GM23338 (cell line): ENCODE measurements around the gene SUN2. TPM values are rescaled to one million over a fixed set of nuclear protein-coding genes. Genes with fewer than 3 reads are reported as not detected.

ENCODE experiments used
- ATAC-seq: fragments of 200-7000 bp; cut with Tn5 transposase; 3 replicates; pipeline ENCODE4 v1.9.1; 2020
- DNase-seq: peaks from one replicate; pipeline ENCODE4 v3.0.0-alpha.2; 2015; ENCODE audit warnings: low spot score
- H2AFZ ChIP-seq: fragments of 200-600 bp; sonication (generic); 2 replicates; pipeline ENCODE4 v1.8.0; 2016; ENCODE audit warnings: antibody characterized with exemption, mild to moderate bottlenecking, moderate library complexity
- H3F3A ChIP-seq: fragments of 200-600 bp; sonication (generic); replicated peaks from 2 replicates; pipeline ENCODE4 v1.8.0; 2017; ENCODE audit warnings: antibody characterized with exemption, mixed run types, low read depth
- H3K27ac ChIP-seq: fragments of 200-600 bp; sonication (generic); 2 replicates; pipeline ENCODE4 v1.6.1; 2016; ENCODE audit warnings: low read depth
- H3K27me3 ChIP-seq: fragments of 200-600 bp; sonication (generic); 2 replicates; pipeline ENCODE4 v1.8.0; 2016; ENCODE audit warnings: mild to moderate bottlenecking, mixed run types, moderate library complexity; ENCODE audit not compliant: insufficient read depth
- H3K36me3 ChIP-seq: fragments of 200-600 bp; sonication (generic); 2 replicates; pipeline ENCODE4 v1.8.0; 2016; ENCODE audit warnings: mild to moderate bottlenecking; ENCODE audit not compliant: insufficient read depth
- H3K4me1 ChIP-seq: fragments of 200-600 bp; sonication (generic); 2 replicates; pipeline ENCODE4 v1.8.0; 2016; ENCODE audit warnings: mild to moderate bottlenecking, moderate library complexity; ENCODE audit not compliant: insufficient read depth
- H3K4me2 ChIP-seq: fragments of 200-600 bp; sonication (generic); 2 replicates; pipeline ENCODE4 v1.7.1; 2017; ENCODE audit warnings: mixed run types
- H3K4me3 ChIP-seq: fragments of 200-600 bp; sonication (generic); 2 replicates; pipeline ENCODE4 v1.6.1; 2016; ENCODE audit warnings: mixed run types
- H3K79me2 ChIP-seq: fragments of 200-600 bp; sonication (generic); replicated peaks from 2 replicates; pipeline ENCODE4 v1.8.0; 2017; ENCODE audit warnings: mild to moderate bottlenecking; ENCODE audit not compliant: insufficient read depth
- H3K9me2 ChIP-seq: fragments of 200-600 bp; sonication (generic); 2 replicates; pipeline ENCODE4 v1.8.0; 2017; ENCODE audit not compliant: insufficient read depth
- H4K20me1 ChIP-seq: fragments of 200-600 bp; sonication (generic); replicated peaks from 2 replicates; pipeline ENCODE4 v1.8.0; 2017; ENCODE audit warnings: mild to moderate bottlenecking; ENCODE audit not compliant: insufficient read depth
- H3K27ac Mint-ChIP-seq: 2 replicates; pipeline ENCODE4 v1.8.0; 2020; ENCODE audit warnings: inconsistent platforms, mild to moderate bottlenecking, moderate library complexity, mixed read lengths
- H3K27me3 Mint-ChIP-seq: 3 replicates; pipeline ENCODE4 v1.8.0; 2022; ENCODE audit warnings: low read depth, mild to moderate bottlenecking, moderate library complexity, mixed read lengths, inconsistent platforms; ENCODE audit not compliant: insufficient read depth, poor library complexity
- H3K36me3 Mint-ChIP-seq: 3 replicates; pipeline ENCODE4 v1.8.0; 2021; ENCODE audit warnings: low read depth, mild to moderate bottlenecking, inconsistent platforms, moderate library complexity, mixed read lengths
- H3K4me1 Mint-ChIP-seq: 3 replicates; pipeline ENCODE4 v1.8.0; 2020; ENCODE audit warnings: mild to moderate bottlenecking, inconsistent platforms, mixed read lengths
- H3K4me3 Mint-ChIP-seq: 3 replicates; pipeline ENCODE4 v1.8.0; 2021; ENCODE audit warnings: moderate library complexity, mild to moderate bottlenecking, inconsistent platforms, mixed read lengths
- H3K9me3 Mint-ChIP-seq: 3 replicates; pipeline ENCODE4 v1.8.0; 2020; ENCODE audit warnings: moderate library complexity, mild to moderate bottlenecking, inconsistent platforms, mixed read lengths
- CREB1 ChIP-seq: fragments of 250-450 bp; sonication (Bioruptor Pico); IDR thresholded peaks from 2 replicates; pipeline ENCODE4 v1.5.0; 2020; ENCODE audit warnings: low read depth, mild to moderate bottlenecking, moderate library complexity
- EZH2 ChIP-seq: fragments of 200-600 bp; sonication (generic); IDR thresholded peaks from one replicate; pipeline ENCODE4 v1.8.0; 2017; ENCODE audit warnings: antibody characterized with exemption, mild to moderate bottlenecking, low read depth; ENCODE audit not compliant: unreplicated experiment
- NANOG ChIP-seq: IDR thresholded peaks from 2 replicates; pipeline ENCODE4 v1.6.1; 2016; ENCODE audit warnings: antibody characterized with exemption, borderline replicate concordance
- POLR2AphosphoS5 ChIP-seq: IDR thresholded peaks from 2 replicates; pipeline ENCODE4 v1.6.1; 2016; ENCODE audit warnings: antibody characterized with exemption, low read depth
- REST ChIP-seq: IDR thresholded peaks from one replicate; pipeline ENCODE4 v1.6.1; 2018; ENCODE audit warnings: antibody characterized with exemption; ENCODE audit not compliant: unreplicated experiment
- STAT1 ChIP-seq: IDR thresholded peaks from one replicate; pipeline ENCODE4 v1.6.1; 2016; ENCODE audit warnings: antibody characterized with exemption; ENCODE audit not compliant: unreplicated experiment
- ZNF114 ChIP-seq: fragments of 250-450 bp; sonication (Bioruptor Pico); IDR thresholded peaks from 2 replicates; pipeline ENCODE4 v1.5.0; 2020; ENCODE audit warnings: mild to moderate bottlenecking, moderate library complexity
- ZNF331 ChIP-seq: fragments of 250-450 bp; sonication (Bioruptor Pico); IDR thresholded peaks from 2 replicates; pipeline ENCODE4 v1.5.0; 2020; ENCODE audit warnings: low read depth, mild to moderate bottlenecking, moderate library complexity
- ZNF462 ChIP-seq: fragments of 250-450 bp; sonication (Bioruptor Pico); IDR thresholded peaks from 2 replicates; pipeline ENCODE4 v1.5.0; 2020; ENCODE audit warnings: mild to moderate bottlenecking, moderate library complexity
- polyA plus RNA-seq: library from polyadenylated mRNA; unstranded; fragments of >200 nt; fragmentation: Nextera tagmentation; extraction: Ambion mirVana; gene quantifications from 2 replicates; pipeline ENCODE4 v1.2.1, GENCODE V29; 2016
- total RNA-seq: library from RNA; depleted of rRNA; stranded (reverse); fragments of >200 nt; shearing (Covaris generic); gene quantifications from 2 replicates; pipeline ENCODE4 v1.2.3, GENCODE V29; 2014
- TF ChIP-seq, protein P1 (sequence below): IDR thresholded peaks from 2 replicates; pipeline ENCODE4 v1.6.1; 2016; ENCODE audit warnings: antibody characterized with exemption
- TF ChIP-seq, protein P2 (sequence below), 2 experiments: fragments of 200-600 bp in 1 of 2; sonication (generic) in 1 of 2; conservative IDR thresholded peaks; 2 replicates each; pipeline versions ENCODE4 v1.5.1 to v1.6.1; 2016 to 2017; ENCODE audit warnings: antibody characterized with exemption in 2 of 2, low read depth in 2 of 2, mild to moderate bottlenecking in 2 of 2, moderate library complexity in 1 of 2

The SUN2 gene
- total and polyA plus RNA-seq, 2 experiments from 2014 or later: 7.2 to 17.6 TPM

DNA sequence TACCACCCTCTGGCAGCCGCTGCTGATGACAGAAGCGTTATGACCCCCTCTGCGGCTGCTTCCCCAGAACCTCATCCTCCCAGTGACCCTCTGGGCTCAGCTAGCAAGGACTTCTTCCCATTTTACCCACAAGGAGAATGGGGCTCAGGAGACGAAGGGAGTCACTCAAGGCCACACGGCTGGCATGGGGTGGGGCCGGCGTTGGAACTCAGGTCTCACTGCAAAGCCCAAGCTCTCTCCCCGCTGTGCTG is 16.8 kb upstream of the SUN2 start (continued):
- TF ChIP-seq, protein P1, sequence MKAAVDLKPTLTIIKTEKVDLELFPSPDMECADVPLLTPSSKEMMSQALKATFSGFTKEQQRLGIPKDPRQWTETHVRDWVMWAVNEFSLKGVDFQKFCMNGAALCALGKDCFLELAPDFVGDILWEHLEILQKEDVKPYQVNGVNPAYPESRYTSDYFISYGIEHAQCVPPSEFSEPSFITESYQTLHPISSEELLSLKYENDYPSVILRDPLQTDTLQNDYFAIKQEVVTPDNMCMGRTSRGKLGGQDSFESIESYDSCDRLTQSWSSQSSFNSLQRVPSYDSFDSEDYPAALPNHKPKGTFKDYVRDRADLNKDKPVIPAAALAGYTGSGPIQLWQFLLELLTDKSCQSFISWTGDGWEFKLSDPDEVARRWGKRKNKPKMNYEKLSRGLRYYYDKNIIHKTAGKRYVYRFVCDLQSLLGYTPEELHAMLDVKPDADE: no peak
- TF ChIP-seq REST: no peak

GRCh38 chr22:38770257-38770949 is 14.6 kb upstream of the SUN2 start:
- Histone ChIP-seq H3K4me2 (no peak overlapping the region), H3F3A (no peaks in the 10 kb centered on the region), H2AFZ (no peak overlapping the region), H4K20me1 (no peaks in the 10 kb centered on the region), H3K27me3 (no peaks in the 10 kb centered on the region), H3K9me2 (no peaks in the 10 kb centered on the region), H3K4me3 (no peak overlapping the region), H3K36me3 (no peaks in the 10 kb centered on the region), H3K4me1 (no peaks in the 10 kb centered on the region), H3K79me2 (no peaks in the 10 kb centered on the region), H3K27ac (no peak overlapping the region)
- ATAC-seq (no peak), DNase-seq (no peak)
- Mint-ChIP-seq H3K27ac (no peak overlapping the region), H3K27me3 (peaks cover 12% of the 10 kb centered on the region), H3K4me1 (peaks cover 1% of the 10 kb centered on the region; the same call in 2 of the 3 replicates), H3K9me3 (no peaks in the 10 kb centered on the region; the same call in 2 of the 3 replicates), H3K4me3 (no peak overlapping the region), H3K36me3 (no peaks in the 10 kb centered on the region)
- TF ChIP-seq ZNF462 (no peak), EZH2 (no peak), ZNF114 (CRISPR knock-in tag) (no peak), CREB1 (CRISPR knock-in tag) (no peak), ZNF331 (no peak), POLR2AphosphoS5 (no peak), NANOG (no peak), STAT1 (no peak)
- TF ChIP-seq, protein P2, sequence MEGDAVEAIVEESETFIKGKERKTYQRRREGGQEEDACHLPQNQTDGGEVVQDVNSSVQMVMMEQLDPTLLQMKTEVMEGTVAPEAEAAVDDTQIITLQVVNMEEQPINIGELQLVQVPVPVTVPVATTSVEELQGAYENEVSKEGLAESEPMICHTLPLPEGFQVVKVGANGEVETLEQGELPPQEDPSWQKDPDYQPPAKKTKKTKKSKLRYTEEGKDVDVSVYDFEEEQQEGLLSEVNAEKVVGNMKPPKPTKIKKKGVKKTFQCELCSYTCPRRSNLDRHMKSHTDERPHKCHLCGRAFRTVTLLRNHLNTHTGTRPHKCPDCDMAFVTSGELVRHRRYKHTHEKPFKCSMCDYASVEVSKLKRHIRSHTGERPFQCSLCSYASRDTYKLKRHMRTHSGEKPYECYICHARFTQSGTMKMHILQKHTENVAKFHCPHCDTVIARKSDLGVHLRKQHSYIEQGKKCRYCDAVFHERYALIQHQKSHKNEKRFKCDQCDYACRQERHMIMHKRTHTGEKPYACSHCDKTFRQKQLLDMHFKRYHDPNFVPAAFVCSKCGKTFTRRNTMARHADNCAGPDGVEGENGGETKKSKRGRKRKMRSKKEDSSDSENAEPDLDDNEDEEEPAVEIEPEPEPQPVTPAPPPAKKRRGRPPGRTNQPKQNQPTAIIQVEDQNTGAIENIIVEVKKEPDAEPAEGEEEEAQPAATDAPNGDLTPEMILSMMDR (conservative IDR thresholded peaks at IDR 0.05; ENCODE audit: low read depth in 2 of 2): no peak
- TF ChIP-seq, protein P1: no peak
